ENCODE measurements around the gene JAM3. TPM values are rescaled to one million over a fixed set of nuclear protein-coding genes. Genes with fewer than 3 reads are reported as not detected.
A peak's percentile ranks its signal among the peaks of the same experiment; 100 is the strongest.

JAM3 gene
- total RNA-seq, 1 donor from 2014 or later: 438 TPM

DNA sequence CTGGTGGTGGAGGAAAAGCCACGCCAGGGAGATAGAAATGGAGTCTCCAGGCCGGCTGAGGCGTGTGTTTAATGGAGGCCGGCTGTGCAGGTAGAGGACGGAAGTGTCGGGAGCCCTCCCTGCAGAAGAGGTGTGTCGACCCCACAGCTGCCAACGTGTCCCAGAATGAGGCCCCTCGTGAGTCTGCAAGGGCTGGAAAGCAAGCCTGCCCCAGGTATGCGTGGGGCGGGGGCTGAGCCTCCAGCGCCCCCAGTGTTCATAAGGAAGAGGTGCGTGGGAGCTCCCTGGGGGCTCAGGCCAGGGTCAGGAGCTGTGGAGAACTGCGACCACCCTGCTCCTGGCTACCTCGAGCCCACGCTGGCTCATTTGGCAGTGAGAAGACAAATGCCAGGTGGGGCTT lies 38.0 kb upstream of the JAM3 start:
- Mint-ChIP-seq H3K4me1 (ENCODE audit: unreplicated experiment) (peaks cover 8% of the 10 kb centered on the region), H3K4me3 (ENCODE audit: unreplicated experiment) (peak overlapping the region; percentile 65), H3K27me3 (ENCODE audit: unreplicated experiment) (peaks cover 15% of the 10 kb centered on the region), H3K36me3 (ENCODE audit: low read depth, unreplicated experiment) (no peaks in the 10 kb centered on the region), H3K27ac (ENCODE audit: unreplicated experiment) (no peak overlapping the region), H3K9me3 (ENCODE audit: unreplicated experiment) (no peaks in the 10 kb centered on the region)
- peak; percentile 45 for DNase-seq (ENCODE audit: low spot score)
- peak; percentile 59 for TF ChIP-seq CTCF (IDR thresholded peaks at IDR 0.05; ENCODE audit: unreplicated experiment)

DNA sequence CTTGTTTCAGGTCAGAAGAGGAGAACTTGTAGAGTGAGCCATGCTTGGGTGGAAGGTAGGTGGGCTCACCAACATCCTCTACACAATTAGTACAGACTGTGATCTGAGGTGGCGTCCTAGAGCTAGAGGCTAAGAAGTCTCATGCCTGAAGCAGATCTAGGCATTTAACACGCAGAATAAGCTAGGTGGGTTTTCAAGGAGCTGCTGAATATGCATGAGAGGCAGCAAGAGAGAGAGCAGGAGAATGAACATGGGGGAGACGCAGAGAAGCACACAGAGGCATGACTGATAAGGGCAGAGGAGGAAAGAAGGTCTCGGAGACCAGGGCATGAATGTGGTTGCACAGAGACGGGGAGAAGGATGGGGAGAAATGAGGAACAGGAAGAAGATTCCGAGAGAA lies 36.8 kb upstream of the JAM3 start:
- H3K9me3 Mint-ChIP-seq (ENCODE audit: unreplicated experiment): no peaks in the 10 kb centered on the region
- peaks cover 9% of the 10 kb centered on the region for H3K27me3 Mint-ChIP-seq (ENCODE audit: unreplicated experiment)
- H3K27ac Mint-ChIP-seq (ENCODE audit: unreplicated experiment): no peak overlapping the region
- no peak for TF ChIP-seq CTCF (IDR thresholded peaks at IDR 0.05; ENCODE audit: unreplicated experiment)
- H3K36me3 Mint-ChIP-seq (ENCODE audit: low read depth, unreplicated experiment): no peaks in the 10 kb centered on the region
- DNase-seq (ENCODE audit: low spot score): no peak
- H3K4me1 Mint-ChIP-seq (ENCODE audit: unreplicated experiment): peaks cover 10% of the 10 kb centered on the region
- no peak overlapping the region for H3K4me3 Mint-ChIP-seq (ENCODE audit: unreplicated experiment)

GRCh38 chr11:134032501-134033091 lies 36.3 kb upstream of the JAM3 start:
- Mint-ChIP-seq H3K27ac (ENCODE audit: unreplicated experiment) (no peak overlapping the region), H3K9me3 (ENCODE audit: unreplicated experiment) (no peaks in the 10 kb centered on the region), H3K4me3 (ENCODE audit: unreplicated experiment) (no peak overlapping the region), H3K4me1 (ENCODE audit: unreplicated experiment) (peaks cover 13% of the 10 kb centered on the region), H3K27me3 (ENCODE audit: unreplicated experiment) (peaks cover 9% of the 10 kb centered on the region), H3K36me3 (ENCODE audit: low read depth, unreplicated experiment) (no peaks in the 10 kb centered on the region)
- DNase-seq (ENCODE audit: low spot score): no peak
- TF ChIP-seq CTCF (IDR thresholded peaks at IDR 0.05; ENCODE audit: unreplicated experiment): no peak

DNA sequence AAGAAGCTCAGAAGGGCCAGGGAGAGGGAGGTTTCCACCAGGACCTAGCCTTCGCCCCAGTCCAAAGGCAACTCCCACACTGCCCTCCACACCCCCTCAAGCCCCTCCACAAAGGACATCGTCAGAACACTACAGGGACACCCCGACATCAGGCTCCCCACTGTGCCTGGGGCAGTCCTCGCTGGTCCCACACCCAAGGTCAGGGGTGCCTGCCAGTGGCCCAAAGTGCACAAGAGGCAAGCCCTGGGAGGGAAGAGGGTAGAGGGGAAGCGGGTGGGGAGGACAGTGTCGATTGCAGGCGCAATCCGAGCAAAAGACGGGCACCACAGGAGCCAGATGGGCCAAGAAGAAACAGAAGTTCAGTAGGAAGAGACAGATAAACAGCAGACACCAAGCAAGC lies 35.6 kb upstream of the JAM3 start:
- no peak for DNase-seq (ENCODE audit: low spot score)
- H3K9me3 Mint-ChIP-seq (ENCODE audit: unreplicated experiment): no peaks in the 10 kb centered on the region
- no peak for TF ChIP-seq CTCF (IDR thresholded peaks at IDR 0.05; ENCODE audit: unreplicated experiment)
- H3K36me3 Mint-ChIP-seq (ENCODE audit: low read depth, unreplicated experiment): no peaks in the 10 kb centered on the region
- peaks cover 9% of the 10 kb centered on the region for H3K27me3 Mint-ChIP-seq (ENCODE audit: unreplicated experiment)
- H3K4me3 Mint-ChIP-seq (ENCODE audit: unreplicated experiment): peak overlapping the region; percentile 37
- no peak overlapping the region for H3K27ac Mint-ChIP-seq (ENCODE audit: unreplicated experiment)
- peaks cover 17% of the 10 kb centered on the region for H3K4me1 Mint-ChIP-seq (ENCODE audit: unreplicated experiment)

DNA sequence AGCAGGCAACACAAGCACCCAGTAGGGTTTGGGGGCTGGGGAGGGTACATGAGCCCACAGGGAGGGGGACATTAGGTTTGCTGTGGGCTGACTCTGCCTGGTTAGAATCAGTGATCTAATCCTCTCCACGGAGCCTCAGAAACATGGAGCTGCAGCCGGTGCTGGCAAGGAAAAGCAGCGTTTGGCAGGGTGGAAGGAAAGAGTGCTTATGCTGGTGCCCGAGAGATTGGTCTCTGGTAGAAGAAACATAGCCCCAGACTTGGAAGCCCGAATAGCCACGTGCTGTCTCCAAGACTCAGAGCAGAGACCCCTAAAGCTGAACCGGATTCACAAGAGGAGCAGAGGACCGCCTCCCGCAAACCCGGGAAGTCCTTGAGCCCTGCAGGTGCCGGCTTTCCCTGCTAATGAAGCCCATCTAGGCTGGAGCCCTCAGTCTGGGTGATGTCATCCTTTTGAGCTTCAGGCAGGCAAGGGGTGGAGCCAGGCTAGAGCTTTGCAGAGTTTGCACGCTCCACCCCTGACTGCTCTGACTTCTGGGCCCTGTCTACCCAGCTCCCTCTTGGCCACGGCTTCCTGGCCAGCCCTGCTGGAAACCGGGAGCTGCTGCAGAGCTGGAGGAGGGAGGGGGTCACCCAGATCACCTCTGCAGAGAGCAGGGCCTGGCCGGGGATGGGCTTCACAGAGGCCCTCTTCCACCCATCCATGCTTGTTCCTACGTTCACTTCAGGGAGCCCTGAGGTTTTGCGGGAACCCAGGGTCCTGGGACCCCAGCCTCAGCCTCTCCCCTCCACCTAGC lies 35.0 kb upstream of the JAM3 start:
- peak; percentile 63 for DNase-seq (ENCODE audit: low spot score)
- Mint-ChIP-seq H3K27me3 (ENCODE audit: unreplicated experiment) (peaks cover 9% of the 10 kb centered on the region), H3K9me3 (ENCODE audit: unreplicated experiment) (no peaks in the 10 kb centered on the region), H3K36me3 (ENCODE audit: low read depth, unreplicated experiment) (no peaks in the 10 kb centered on the region), H3K27ac (ENCODE audit: unreplicated experiment) (no peak overlapping the region), H3K4me1 (ENCODE audit: unreplicated experiment) (peaks cover 22% of the 10 kb centered on the region), H3K4me3 (ENCODE audit: unreplicated experiment) (peak overlapping the region; percentile 37)
- no peak for TF ChIP-seq CTCF (IDR thresholded peaks at IDR 0.05; ENCODE audit: unreplicated experiment)

All from endothelial cell (in vitro differentiated cells).